GM21381 (cell line): Measurements from ENCODE around the gene GRIK3.

ENCODE experiments used
- ATAC-seq: cut with Tn5 transposase; IDR thresholded peaks from one replicate; pipeline ENCODE4 v1.9.1; 2021; ENCODE audit warnings: mild to moderate bottlenecking, moderate library complexity; ENCODE audit not compliant: unreplicated experiment

Gene GRIK3

DNA sequence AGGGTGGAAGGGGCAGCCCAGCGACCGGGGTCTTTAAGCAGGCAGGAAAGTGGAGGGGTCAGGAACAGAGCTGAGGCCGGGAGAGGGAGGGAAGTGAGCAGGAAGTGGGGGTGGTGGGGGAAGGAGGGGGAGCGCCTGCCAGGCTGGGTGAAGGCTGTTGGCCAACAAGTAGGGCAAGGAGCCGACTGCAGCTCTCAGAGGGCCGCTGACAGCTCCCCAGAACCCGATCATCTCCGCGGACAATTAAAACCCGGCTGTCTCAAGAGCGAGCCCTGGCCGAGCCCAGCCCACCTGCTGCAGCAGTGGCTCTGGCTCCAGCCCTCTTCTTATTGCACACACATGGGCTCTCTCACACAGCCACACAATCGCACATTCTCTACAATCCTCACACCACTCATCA is 51.6 kb downstream of the GRIK3 start:
- no peak for ATAC-seq

DNA sequence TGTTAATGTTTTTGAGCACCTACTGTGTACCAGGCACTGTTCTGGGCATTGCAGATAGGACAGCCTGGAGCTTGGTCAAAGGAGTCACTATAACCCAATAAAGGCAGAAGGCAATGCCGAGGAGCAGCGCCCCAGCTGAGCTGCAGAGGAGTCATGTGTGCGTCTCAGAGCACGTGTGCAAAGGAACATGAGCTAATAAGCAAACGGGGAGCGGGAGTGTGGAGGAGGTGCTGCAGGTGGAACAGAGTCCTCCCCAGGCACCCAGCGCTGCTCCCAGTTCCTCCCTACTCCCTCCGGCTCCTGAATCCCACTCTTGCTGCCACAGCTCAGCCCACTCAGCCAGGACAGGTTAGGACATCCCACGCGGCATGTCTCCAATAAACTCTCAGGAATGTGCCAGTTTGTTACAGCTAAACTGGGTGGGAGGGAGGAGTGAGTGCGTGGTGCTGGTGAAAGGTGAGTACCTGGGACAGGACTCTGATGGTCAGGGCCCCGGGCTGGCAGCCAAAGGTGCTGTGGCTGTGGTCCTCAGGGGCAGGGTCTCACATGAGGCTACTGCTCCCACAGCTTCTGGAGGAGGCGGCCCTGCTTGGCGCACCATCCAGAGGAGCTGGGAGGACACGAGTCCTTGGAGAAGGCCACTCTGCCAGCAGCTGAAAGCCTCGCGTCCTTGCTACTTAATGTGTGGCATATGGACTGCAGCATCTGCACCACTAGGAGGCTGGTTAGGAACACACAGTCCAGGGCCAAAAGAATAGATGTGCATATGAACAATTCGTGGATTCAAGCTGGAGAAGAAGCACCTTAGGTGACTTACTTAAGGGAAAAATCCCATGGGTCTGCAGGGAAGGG is 52.3 kb downstream of the GRIK3 start:
- ATAC-seq, result no peak

DNA sequence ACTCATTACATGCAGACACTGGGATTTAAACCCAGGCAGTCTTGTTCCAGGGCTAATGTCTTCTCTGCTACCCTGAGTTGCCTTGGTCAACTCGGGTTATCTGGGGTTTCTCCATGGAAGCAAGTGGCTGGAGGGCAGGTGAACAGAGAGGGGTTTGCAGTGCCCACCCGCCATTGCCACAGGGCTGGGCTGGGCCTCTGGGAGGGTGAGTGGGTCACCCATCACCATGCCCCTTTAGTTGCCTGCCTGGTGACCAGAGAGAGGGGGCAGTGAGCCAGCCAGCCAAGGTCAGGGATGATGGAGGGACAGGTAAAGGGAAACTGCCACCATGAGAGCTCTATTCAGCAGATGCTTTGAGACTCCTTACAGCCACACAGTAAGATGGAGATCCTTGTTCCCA is 53.2 kb downstream of the GRIK3 start:
- no peak for ATAC-seq

DNA sequence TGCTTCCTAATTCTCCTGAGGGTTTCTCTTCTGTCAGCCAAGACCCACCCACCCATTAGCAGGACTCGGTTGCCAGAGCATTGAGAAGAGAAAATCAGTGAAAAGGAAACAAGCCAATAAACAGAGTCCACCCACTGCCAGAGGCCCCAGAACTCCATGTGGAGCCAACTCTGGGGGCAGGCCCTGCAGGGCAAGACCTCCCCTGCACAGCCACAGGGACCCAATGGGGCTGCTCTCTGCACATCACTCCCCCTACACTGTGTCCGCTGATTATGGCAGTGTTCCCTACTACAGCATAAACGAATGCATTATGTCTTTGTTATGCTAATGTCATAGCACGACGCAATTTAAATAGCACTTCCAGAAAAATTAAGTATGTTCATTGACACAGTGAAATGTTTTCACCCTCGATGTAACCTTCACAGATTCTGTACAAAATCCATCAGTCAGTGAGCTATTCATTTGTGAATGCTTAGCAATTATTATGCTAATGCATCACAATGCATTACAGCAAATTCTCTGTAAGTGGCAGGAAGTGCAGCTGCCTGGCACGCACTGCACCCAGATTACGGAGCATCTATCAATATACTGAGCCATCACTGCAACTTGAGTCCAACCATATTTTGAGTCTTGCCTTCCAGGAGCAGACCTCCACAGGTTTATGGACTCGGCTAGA is 56.4 kb downstream of the GRIK3 start:
- no peak for ATAC-seq

DNA sequence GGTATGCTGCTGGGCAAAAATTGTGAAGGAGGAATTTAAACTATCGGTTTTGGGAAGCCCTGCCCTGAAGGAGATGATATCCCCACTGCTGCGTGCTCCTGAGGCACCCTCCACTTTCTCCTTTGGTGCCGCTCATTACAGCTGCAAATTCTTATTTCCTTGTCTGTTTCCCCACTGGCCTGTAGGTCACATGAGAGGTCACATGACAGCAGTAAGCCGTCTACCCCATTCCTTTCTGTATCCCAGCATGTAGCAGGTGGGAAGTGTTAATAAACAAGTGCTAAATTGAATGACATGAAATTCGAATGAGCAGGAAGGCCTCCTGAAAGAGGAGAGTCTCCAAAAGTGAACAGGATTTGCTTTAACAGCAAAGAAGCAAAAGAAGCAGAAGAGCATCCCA is 58.7 kb downstream of the GRIK3 start:
- ATAC-seq, result no peak

DNA sequence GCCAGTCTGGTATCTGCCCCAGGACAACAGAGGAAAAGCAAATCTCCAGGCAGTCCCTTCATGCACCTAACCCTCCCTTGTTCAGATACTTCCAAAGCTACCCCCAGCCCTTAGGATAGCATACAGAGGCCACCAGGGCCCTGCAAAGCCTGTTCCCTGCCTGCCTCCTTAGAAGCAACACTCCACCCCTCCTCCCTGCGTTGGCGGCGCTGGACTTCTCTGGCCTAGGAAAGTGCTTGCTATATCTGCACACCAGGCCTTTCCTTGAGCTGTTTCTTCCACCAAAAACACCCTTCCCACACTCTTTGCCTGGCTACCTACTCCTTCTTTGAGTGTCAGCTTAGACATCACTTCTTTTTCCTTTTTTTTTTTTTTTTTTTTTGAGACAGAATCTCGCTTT is 61.3 kb downstream of the GRIK3 start:
- no peak for ATAC-seq

DNA sequence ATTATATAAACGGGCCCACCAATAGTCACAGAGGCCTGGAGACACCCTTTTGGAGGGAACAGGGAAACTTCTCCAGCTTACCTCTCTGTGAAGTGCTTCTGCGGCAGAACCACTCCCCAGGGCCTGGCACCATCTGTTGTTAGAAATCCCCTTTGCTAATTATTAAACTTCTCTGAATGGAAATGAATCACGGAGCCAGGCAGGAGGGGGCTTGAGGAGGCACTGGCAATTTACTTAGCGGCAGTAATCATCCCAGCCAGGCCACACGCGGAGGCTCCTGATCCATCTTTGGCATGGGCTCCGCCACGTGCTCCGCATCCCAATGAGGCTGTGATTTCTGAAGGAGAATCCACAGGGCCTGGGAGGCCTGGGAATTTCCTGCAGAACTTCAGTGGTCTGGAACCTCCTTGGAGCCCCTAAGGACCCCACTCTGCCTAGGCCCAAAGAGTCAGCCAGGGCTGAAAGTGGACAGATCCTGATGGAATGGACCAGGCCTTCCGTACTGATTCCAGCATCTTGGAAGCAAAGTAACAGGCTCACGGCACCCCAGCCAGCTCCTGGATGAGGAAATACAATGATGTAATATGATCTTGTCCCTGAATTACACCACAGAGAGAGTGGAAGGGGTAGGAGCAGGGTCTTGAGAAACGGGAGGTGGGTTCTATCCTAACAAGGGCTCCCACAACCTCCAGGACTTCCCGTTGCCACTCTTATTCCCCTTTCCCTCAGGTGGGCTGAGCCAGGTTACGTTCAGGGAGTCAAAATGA is 62.3 kb downstream of the GRIK3 start:
- no peak for ATAC-seq

DNA sequence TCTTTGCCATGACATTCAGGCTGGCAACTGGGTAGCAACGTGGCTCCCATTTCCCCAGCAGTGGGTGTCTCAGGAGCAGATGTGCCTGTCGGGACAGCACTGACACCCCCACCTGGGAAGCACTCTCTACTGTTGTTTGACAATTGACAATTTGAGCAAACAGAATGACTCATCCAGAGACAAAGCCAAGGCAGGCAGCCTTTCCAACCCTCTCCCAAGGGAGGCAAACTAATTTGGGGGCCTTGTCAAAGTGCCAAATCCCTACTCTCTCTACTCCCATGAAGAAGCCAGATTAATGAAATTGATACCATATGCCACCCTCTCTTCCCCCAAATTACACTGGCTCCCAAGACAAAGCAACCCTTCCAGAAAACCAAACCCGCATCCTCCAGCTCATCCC is 65.6 kb downstream of the GRIK3 start:
- no peak for ATAC-seq

DNA sequence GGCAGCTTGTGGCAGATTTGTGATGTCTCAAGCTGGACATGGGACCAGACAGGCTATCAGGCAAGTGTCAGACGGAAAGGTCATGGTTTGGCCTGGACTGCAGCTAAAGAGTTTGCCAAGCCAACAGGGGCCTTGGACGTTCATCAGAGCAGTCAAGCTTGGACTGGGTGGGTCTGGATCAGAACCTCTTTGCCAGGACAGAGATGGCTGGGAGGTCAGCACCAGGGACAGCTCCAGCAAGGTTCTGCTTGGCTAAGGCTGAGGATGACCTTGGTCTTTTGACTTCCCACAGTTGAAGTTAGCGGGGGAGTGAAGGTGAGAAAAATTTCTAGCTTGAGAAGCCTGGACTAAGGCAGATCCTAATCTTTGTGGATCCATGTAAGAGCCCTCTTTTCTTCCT is 68.1 kb downstream of the GRIK3 start:
- ATAC-seq, result no peak

DNA sequence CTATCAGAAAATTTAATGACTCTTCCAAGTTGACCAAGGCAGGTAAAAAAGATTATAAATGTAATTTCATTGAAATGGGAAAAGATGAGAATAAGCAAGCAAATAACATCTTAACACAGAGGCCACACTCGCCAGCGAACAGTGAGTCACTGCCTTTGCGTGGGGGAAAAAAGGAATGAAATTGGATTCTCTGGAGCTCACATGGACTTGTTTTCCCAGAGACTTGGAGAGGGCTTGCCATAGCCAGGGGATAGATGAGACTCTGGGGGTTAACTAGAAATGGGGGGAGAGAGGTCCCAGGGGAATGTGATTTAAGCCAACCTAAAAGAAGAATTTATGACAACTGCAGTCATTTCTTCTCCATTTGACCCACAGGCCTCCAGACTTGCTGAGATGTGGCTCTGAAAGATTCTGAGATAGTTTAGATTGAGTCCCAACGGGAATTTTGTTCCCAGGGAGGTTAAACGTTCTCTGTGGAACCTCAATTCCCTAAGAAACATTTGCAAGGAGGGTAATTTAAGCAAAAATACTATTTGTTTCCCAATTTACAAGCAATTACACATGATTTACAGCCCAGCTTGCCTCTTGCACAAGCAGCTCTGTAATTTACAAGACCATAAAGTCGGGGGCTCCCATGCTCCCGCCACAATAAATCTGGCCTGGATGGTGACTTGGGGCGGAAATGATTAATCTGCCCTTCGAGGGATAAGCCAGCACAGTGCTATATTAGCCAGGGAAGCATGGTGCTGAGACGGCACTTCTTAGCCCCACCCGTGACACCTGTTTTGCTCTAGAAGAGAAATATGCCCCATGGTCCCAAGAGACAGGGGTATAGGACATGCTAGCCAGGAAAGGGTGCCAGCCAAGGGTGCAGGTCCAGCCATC is 68.8 kb downstream of the GRIK3 start:
- ATAC-seq, result no peak

DNA sequence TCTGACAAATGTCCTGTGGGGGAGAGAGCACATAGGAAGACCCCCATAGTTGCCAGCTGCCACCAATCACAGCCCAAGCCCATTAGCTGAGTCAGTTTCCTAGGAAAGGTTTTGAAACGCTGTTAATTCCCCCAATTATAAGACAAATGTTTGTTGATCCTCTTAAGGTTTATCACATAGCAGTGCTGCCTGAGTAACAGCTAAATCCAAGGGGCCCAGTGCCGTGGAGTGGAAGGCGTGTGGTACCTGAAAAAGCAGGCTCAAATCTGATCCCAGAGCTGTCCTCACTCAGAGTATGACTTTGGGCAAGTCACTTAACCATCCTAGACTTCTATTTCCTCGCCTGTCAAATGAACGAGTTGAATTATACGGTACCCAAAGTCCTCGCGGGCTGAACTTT is 69.5 kb downstream of the GRIK3 start:
- no peak for ATAC-seq

DNA sequence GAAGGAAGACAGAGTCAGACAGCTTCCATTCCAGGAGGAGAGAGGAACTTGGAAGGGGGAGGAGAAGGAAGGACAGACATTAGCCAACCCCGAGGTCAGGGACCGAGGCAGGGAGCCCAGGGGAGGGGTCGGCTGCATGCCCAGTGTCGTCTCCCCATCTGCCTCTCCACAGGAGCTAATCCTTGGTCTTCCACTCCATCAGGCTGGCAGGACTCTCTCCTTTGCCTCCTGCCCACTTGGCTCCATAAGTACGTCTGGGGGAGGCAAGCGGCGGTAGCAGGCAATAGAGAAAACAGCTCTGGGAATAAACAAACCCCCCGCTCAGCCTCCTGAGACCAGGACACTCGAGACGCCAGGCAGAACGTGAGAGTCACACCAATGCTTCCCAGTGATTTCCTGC is 71.3 kb downstream of the GRIK3 start:
- ATAC-seq, result no peak

DNA sequence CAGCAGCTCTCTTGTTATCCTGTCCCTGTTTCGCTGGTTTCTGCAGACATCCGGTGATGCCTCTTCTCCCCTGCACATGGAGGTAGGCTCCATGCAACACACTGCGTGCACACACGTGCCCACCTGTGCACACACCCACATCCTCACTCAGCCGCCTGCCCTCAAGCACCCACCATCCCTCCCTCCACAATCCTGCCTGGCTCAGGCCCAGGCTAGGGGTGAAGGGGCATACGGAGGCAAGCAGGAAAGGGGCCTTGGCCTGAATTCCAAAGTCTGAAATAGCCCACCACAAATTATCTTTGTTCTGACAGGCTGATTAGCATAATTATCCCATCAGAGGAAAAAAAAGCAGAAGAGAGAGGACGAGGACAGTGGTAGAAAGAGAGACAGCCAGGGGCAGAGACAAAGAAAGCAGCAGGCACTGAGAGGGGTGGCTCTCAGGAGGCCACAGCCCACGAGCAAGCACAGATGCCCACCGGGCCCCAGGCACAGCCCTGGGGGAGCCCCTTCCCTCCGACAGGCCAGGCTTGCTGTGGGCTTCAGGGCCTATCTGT is 73.2 kb downstream of the GRIK3 start:
- ATAC-seq, result no peak

DNA sequence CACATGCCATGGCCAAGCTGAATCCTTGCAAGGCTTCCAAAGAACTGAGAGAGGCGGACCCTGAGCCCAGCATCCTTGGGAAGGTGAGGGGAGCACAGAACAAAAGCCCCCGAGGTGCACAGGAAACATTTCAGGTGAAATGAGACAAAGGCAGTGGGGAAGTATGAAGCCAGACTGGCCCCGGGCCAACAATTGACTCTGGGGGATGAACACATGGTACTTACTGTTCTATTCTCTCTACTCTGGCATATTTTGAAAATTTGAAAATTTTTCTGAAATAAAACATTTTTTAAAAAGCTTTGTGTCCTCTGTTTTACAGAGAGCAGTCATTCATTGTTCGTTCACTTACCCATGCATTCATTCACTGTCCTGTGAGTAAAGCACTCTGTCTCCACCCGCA is 77.7 kb downstream of the GRIK3 start:
- ATAC-seq, result no peak

DNA sequence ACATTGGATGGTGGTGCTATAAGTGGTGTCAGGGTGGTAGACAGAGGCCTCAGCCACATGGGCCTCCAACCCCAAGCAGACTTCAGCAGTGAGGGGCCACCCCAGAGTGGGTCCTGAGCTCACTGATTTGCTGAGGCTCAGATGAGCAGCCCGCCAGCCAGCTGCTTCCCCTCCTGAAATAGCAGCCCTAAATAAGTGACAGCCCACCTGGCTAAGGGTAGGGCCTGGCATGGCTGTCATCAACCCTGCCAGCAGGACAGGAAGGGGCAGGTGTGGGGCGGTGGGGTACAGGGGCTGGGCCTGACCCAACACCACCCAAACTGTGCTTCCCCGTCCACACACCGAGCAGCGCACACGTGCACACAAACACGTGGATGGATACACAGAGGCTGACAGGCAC is 79.3 kb downstream of the GRIK3 start:
- no peak for ATAC-seq

DNA sequence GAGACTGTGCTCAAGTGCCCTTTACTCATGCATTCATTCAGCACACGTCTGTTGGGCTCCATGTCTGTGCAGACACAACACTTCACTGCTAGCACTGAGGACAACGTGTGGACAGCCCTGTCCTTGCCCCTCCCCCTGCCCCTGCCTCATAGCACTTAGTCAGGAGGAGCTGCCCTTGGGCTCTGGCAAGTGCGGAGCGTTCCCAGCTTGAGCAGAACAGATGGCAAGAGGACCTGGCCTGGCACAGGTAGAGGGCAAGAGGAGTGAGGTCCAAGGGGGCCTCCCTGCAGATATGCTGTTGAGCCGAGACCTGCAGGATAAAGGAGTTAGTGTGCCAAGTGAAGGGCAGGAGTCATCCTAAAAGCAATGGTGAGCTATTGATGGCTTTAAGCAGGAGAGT is 81.3 kb downstream of the GRIK3 start:
- ATAC-seq, result no peak

DNA sequence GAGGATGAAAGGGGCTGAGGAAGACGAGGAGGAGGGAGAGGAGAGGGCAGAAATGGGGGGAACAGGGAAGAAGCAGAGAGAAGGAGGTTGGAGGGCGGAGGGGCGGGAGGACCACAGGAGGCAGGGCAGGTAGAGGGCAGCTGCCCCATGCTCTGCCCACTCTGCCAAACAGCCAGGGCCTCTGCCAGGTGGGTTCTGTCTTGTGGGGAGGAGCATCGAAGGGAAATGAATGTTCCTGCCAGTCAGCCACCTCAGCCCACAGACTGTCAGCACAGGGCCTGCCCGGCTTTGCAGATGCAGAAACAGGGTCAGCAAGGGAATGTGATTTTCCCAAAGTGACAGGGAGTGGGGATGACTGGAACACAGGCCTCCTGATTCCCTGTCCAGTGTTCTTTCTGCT is 82.6 kb downstream of the GRIK3 start:
- ATAC-seq, result no peak

DNA sequence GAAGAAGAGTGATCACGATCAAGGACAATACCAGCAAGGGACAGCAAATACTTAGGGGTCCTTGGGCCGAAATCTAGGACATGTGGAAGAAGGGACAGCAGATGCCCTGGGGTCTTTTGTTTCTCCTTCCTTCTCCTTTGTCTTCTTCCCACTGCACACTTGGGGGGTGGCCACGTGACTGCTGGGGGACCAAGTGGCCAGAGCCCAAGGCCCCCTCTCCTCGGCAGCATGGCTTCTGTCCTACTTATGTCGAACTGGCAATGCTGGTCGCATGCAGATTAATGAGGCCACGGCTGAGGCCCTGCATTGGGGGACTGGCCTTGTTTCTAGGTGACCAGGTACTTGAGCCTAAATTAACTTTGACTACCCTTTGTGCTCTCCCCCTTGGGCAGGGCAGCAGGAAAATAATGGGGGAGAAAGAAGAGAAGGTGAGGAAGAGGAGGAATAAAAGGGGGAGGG is 83.0 kb downstream of the GRIK3 start:
- no peak for ATAC-seq

DNA sequence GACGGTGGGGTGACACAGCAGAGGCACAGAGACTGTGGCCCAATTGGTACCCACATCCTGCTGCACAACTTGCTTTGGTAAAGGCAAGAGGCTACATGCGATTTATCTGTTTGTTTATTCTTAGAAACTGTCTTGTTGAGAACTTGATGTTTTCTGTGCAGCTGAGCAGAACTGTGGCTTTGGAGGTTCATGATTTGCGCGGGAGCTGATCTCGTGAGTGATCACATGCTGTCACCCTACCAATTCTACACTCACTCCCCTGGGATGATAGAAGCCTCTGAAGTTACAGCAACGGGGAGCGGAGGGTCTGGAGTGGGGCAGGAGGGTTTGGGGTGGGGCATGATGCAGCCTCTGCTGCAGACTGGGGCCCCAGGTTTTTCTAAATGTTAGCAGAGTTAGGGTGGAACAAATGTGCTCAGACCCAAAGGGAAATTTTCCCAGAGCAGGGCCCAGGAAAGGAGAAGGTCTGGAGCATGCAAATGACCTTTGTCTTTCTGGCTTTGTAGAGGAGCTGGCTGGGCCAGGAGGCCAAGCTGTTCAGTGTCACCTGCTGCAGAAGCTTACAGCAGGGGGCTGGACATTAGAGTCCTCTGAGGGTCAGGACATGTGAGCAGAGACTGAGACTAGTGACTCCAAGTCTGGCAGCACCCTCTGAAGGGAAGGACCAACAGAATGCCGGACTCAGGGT is 83.6 kb downstream of the GRIK3 start:
- no peak for ATAC-seq

DNA sequence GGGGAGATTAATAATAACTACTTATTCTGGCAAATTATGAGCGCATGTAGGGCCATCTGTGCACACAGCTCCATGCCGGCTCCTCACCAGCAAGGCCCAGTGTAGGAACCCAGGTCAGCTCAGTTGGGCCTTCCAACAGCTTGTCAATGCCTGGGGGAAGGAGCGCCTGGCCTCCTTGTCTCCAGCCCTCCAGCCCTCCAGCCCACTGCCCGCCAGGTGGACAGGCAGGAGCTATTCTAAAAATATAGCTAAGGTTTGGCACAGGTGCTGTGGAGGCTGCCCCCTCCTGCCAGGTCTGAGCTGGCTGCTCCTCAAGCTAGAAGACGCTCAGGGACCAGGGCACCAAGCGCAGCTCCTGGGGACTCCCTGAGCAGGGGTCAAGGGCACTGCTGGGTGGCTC is 85.7 kb downstream of the GRIK3 start:
- ATAC-seq, result no peak
